AG04450 (cell line): ENCODE data around the gene GPR173. TPM values are rescaled to one million over a fixed set of nuclear protein-coding genes. Genes with fewer than 3 reads are reported as not detected.

ENCODE experiments used
- CTCF ChIA-PET: fragments of 300-600, 350-600 bp; formaldehyde crosslinking; extraction: SDS; loops from one replicate; lab custom pipeline; 2022; ENCODE audit warnings: antibody characterized with exemption, inconsistent platforms; lab: Charles Lee
- POLR2A ChIA-PET: fragments of 350-600 bp; formaldehyde crosslinking; extraction: SDS; loops from one replicate; lab custom pipeline; 2021; ENCODE audit warnings: antibody characterized with exemption, inconsistent platforms; lab: Yijun Ruan, JAX
- DNase-seq: peaks from one replicate; pipeline ENCODE4 v3.0.0-alpha.2; 2011; ENCODE audit warnings: low read depth, low spot score
- H3K27ac ChIP-seq: one replicate; pipeline ENCODE4 v1.5.1; 2012; ENCODE audit warnings: low read depth, low read length, control low read depth
- H3K27me3 ChIP-seq: one replicate; pipeline ENCODE4 v1.6.0; 2012; ENCODE audit warnings: low read length; ENCODE audit not compliant: control insufficient read depth, insufficient read depth
- H3K4me3 ChIP-seq: 2 replicates; pipeline ENCODE4 v1.5.1; 2011; ENCODE audit warnings: mild to moderate bottlenecking, low read depth, low read length, control low read depth
- H3K9me3 ChIP-seq: 2 replicates; pipeline ENCODE4 v1.5.1; 2012; ENCODE audit warnings: low read length; ENCODE audit not compliant: control insufficient read depth, insufficient read depth
- polyA plus RNA-seq: library from polyadenylated mRNA; depleted of rRNA; stranded (reverse); fragments of >200 nt; gene quantifications from 2 replicates; pipeline ENCODE4 v1.2.3, GENCODE V29; 2011
- TF ChIP-seq, protein P1 (sequence below): IDR thresholded peaks from 2 replicates; pipeline ENCODE4 v1.5.1; 2011; ENCODE audit warnings: low read depth, low read length, control low read depth, inconsistent platforms

GPR173 gene
- polyA plus RNA-seq, 1 experiment, result 3.8 TPM

DNA sequence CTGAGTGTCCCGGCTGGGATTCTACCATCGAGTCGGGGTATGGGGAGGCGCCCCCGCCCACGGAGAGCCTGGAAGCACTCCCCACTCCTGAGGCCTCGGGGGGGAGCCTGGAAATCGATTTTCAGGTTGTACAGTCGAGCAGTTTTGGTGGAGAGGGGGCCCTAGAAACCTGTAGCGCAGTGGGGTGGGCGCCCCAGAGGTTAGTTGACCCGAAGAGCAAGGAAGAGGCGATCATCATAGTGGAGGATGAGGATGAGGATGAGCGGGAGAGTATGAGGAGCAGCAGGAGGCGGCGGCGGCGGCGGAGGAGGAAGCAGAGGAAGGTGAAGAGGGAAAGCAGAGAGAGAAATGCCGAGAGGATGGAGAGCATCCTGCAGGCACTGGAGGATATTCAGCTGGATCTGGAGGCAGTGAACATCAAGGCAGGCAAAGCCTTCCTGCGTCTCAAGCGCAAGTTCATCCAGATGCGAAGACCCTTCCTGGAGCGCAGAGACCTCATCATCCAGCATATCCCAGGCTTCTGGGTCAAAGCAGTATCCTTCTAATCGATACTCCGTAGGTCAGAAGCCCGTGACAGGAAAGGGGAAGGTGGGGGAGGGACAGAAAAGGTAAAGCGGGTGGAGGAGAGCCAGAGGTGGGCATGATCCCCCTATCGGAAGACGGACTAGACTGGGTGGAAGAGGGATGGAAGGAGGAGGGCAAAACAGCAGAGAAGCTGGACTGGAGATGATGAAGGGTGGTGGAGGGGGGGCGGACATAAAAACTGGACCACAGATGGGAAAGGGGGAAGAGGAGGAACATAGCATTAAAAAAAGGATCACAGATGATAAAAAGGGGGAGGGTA is 34.4 kb downstream of the GPR173 start:
- H3K27me3 ChIP-seq, result no peaks in the 10 kb centered on the region
- H3K27ac ChIP-seq, result no peak overlapping the region
- H3K9me3 ChIP-seq, result no peaks in the 10 kb centered on the region
- no peak for DNase-seq
- TF ChIP-seq, protein P1, sequence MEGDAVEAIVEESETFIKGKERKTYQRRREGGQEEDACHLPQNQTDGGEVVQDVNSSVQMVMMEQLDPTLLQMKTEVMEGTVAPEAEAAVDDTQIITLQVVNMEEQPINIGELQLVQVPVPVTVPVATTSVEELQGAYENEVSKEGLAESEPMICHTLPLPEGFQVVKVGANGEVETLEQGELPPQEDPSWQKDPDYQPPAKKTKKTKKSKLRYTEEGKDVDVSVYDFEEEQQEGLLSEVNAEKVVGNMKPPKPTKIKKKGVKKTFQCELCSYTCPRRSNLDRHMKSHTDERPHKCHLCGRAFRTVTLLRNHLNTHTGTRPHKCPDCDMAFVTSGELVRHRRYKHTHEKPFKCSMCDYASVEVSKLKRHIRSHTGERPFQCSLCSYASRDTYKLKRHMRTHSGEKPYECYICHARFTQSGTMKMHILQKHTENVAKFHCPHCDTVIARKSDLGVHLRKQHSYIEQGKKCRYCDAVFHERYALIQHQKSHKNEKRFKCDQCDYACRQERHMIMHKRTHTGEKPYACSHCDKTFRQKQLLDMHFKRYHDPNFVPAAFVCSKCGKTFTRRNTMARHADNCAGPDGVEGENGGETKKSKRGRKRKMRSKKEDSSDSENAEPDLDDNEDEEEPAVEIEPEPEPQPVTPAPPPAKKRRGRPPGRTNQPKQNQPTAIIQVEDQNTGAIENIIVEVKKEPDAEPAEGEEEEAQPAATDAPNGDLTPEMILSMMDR, result no peak
- POLR2A ChIA-PET, result interaction anchor here (1.2 to 1.3 kb wide), 6 partner anchors 10 to 601 kb away, joined by 3 to 12 read pairs (median 4); partner anchors contain the start of genes GPR173 and KANTR
- CTCF ChIA-PET, result no interaction called here
- peak overlapping the region; percentile 77 for H3K4me3 ChIP-seq

DNA sequence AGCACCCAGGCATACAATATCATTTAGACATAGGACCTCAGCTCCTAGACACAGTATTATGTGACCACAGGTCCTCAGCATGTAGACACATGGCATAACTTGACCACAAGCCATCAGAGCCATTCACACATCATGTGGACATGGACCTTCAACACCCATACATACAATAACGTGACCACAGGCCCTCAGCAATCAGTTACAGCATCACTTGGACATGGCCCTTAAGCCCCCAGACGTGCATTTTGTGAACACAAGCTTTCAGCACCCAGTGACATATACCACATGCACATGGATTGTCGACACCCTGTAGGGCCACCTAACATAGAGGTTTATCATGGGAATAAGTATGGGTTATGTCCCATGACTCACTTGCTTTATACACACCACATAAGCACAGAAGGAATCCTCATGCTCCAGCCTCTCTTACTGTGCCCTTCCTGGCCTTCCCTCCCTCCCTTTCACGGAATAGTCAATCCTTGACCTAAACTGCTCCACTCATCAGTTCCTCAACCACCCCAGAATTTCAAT is 35.5 kb downstream of the GPR173 start:
- Histone ChIP-seq H3K4me3 (peak overlapping the region; percentile 77), H3K9me3 (no peaks in the 10 kb centered on the region), H3K27me3 (no peaks in the 10 kb centered on the region), H3K27ac (no peak overlapping the region)
- TF ChIP-seq, protein P1, result no peak
- POLR2A ChIA-PET, result no interaction called here
- CTCF ChIA-PET, result no interaction called here
- DNase-seq, result no peak

DNA sequence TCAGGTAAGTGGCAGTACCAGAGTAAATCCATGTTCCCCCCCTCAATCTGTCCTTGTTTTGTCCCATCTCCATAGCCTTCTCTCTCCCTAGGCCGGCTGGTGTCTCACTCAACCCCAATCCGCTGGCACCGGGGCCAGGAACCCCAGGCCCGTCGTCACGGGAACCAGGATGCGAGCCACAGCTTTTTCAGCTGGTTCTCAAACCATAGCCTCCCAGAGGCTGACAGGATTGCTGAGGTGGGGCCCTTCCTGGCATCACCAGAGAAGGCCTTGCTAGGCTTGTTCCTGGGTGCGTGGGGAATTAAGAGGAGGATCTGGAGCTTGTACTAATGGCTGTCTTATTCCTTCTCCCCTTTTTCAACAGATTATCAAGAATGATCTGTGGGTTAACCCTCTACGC is 36.3 kb downstream of the GPR173 start:
- no peaks in the 10 kb centered on the region for H3K27me3 ChIP-seq
- DNase-seq, result no peak
- no peak overlapping the region for H3K27ac ChIP-seq
- CTCF ChIA-PET, result no interaction called here
- no peak overlapping the region for H3K4me3 ChIP-seq
- no peaks in the 10 kb centered on the region for H3K9me3 ChIP-seq
- TF ChIP-seq, protein P1, result no peak
- POLR2A ChIA-PET, result no interaction called here

DNA sequence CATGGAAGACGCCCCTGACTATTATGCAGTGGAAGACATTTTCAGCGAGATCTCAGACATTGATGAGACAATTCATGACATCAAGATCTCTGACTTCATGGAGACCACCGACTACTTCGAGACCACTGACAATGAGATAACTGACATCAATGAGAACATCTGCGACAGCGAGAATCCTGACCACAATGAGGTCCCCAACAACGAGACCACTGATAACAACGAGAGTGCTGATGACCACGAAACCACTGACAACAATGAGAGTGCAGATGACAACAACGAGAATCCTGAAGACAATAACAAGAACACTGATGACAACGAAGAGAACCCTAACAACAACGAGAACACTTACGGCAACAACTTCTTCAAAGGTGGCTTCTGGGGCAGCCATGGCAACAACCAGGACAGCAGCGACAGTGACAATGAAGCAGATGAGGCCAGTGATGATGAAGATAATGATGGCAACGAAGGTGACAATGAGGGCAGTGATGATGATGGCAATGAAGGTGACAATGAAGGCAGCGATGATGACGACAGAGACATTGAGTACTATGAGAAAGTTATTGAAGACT is 37.2 kb downstream of the GPR173 start:
- no peaks in the 10 kb centered on the region for H3K27me3 ChIP-seq
- no peak overlapping the region for H3K4me3 ChIP-seq
- TF ChIP-seq, protein P1, result no peak
- no peaks in the 10 kb centered on the region for H3K9me3 ChIP-seq
- no peak for DNase-seq
- H3K27ac ChIP-seq, result no peak overlapping the region
- ChIA-PET CTCF (no interaction called here), POLR2A (no interaction called here)

DNA sequence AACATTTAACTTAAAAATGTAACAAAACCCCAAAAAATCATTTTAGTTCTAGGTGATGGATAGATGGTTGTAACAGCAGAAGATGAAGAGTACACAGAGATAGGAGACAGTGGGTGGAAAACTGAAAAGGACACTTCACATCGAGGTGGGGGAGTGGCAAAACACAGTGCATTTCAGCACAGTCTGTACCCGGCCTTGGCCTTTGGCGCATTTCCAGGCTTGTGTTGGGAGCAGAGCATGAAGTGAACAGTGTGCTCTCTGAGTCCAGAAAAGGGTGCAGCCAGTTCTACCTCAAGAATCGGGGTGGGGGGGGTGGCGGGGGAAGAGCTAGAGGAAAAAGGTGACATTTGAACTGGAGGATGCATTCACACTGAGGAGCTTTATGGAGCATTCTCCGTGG is 37.9 kb downstream of the GPR173 start:
- ChIA-PET CTCF (no interaction called here), POLR2A (no interaction called here)
- no peak for DNase-seq
- TF ChIP-seq, protein P1, result no peak
- Histone ChIP-seq H3K27ac (no peak overlapping the region), H3K4me3 (no peak overlapping the region), H3K9me3 (no peaks in the 10 kb centered on the region), H3K27me3 (no peaks in the 10 kb centered on the region)
